Heart left ventricle (tissue), 16 donors: Measurements from ENCODE around the gene FOXJ1. TPM values are rescaled to one million over a fixed set of nuclear protein-coding genes. Genes with fewer than 3 reads are reported as not detected.

Experiments used
- ATAC-seq, 4 donors: fragments of 200-7000 bp; cut with Tn5 transposase; one replicate each; pipeline ENCODE4 v1.9.1; 2020 to 2022; ENCODE audit warnings: moderate library complexity in 4 of 4, mild to moderate bottlenecking in 3 of 4, moderate number of reproducible peaks in 1 of 4
- DNase-seq, 5 donors: peaks; one replicate each; pipeline ENCODE4 v3.0.0-alpha.2; 2020
- H3K27ac ChIP-seq, 12 donors: fragments of 200-600 bp; sonication (generic) in 4 of 12; one replicate each; pipeline versions ENCODE4 v1.5.0 to v1.8.0; 2016 to 2022; ENCODE audit warnings: mild to moderate bottlenecking in 2 of 12
- H3K27me3 ChIP-seq, 9 donors: fragments of 200-600 bp; sonication (generic) in 2 of 9; one replicate each; pipeline versions ENCODE4 v1.5.1 to v1.8.0; 2016 to 2022; ENCODE audit warnings: mild to moderate bottlenecking in 3 of 9
- H3K36me3 ChIP-seq, 9 donors: fragments of 200-600 bp; sonication (generic) in 2 of 9; one replicate each; pipeline versions ENCODE4 v1.5.0 to v1.8.0; 2018 to 2022; ENCODE audit warnings: mild to moderate bottlenecking in 2 of 9
- H3K4me1 ChIP-seq, 12 donors: fragments of 200-600 bp; sonication (generic) in 4 of 12; one replicate each; pipeline versions ENCODE4 v1.5.0 to v1.8.0; 2016 to 2022; ENCODE audit warnings: mild to moderate bottlenecking in 3 of 12
- H3K4me3 ChIP-seq, 12 donors: fragments of 200-600 bp; sonication (generic) in 4 of 12; one replicate each; pipeline versions ENCODE4 v1.5.0 to v1.8.0; 2017 to 2022; ENCODE audit warnings: mild to moderate bottlenecking in 9 of 12, moderate library complexity in 4 of 12
- H3K9me3 ChIP-seq, 12 donors: fragments of 200-600 bp; sonication (generic) in 4 of 12; one replicate each; pipeline versions ENCODE4 v1.5.0 to v1.8.0; 2016 to 2022; ENCODE audit warnings: mild to moderate bottlenecking in 1 of 12
- CTCF ChIP-seq, 12 donors: fragments of 200-600 bp; sonication (generic) in 4 of 12; IDR thresholded peaks; one replicate each; pipeline versions ENCODE4 v1.5.0 to v1.8.0; 2018 to 2022; ENCODE audit warnings: antibody characterized with exemption in 12 of 12, mild to moderate bottlenecking in 5 of 12
- POLR2A ChIP-seq, 2 donors: fragments of 450-650 bp; IDR thresholded peaks; one replicate each; pipeline ENCODE4 v1.6.1; 2017; ENCODE audit warnings: antibody characterized with exemption in 2 of 2, mild to moderate bottlenecking in 2 of 2, moderate library complexity in 2 of 2
- WGBS, 4 donors: extraction: QIAGEN DNeasy Blood & Tissue Kit in 2 of 4; methylation state at CpG; one replicate each; pipeline versions ENCODE4 v1.1.5 to v1.1.7; 2013 to 2018; 5-methylcytosine and 5-hydroxymethylcytosine counted together
- intact Hi-C, 10 donors: fragments of 100-400 bp; cut with DNase I; formaldehyde crosslinking; loops; one replicate each; pipeline versions ENCODE4 v1.11.1 to v1.14.2; 2022
- polyA plus RNA-seq, 2 donors: library from polyadenylated mRNA; stranded (reverse); fragments of 200-250 nt; gene quantifications; one replicate each; pipeline ENCODE4 v1.2.3, GENCODE V29; 2013
- total RNA-seq, 9 donors: library from RNA; depleted of rRNA in 2 of 9; stranded (reverse); fragments of >200 nt in 2 of 9; fragmentation: NEBNext Ultra II Directional in 3 of 9; extraction: Animal tissue kit (Norgen Biotek cat#: 25700) in 3 of 9; gene quantifications; one replicate each; pipeline versions ENCODE4 v1.1.0 to v1.2.4, GENCODE V29; 2016 to 2023
- donor health status: ischemic (EF 13 %, LVEDD 7.1; RV severe dilation, severe dysfunction).
- donor health status: healthy with polysubstance abuse.
- donor health status: DM: no; HTN: yes; CAD: no.
- donor health status: DM: no; HTN: no; CAD: no.
- donor health status: ischemic (EF 25% LVEDD 6.9; RV normal size, moderate dysfunction).
- donor health status: ischemic (EF 25% LVEDD 5.7; RV mildly dilated, moderate dysfunction).
- donor health status: healthy.
- donor health status: DM: yes; HTN: yes; CAD: no.
- donor health status: ischemic (EF 35%, LVEDD 5.7; RV mildly dilated, moderate dysfunction).
- donor health status: nonischemic (EF 11% LVEDD 7.7; RV severe dilation, severe dysfunction).
- donor health status: DM: yes; HTN: yes; CAD: no.
- donor health status: PGD.
- donor health status: ischemic (EF 29% LVEDD 5.4; RV normal size, mild dysfunction).
- donor health status: nonischemic (EF 23%, LVEDD 6.1; RV moderate dilation, normal function).

FOXJ1 gene
- total and polyA plus RNA-seq, 11 donors, result not detected

GRCh38 chr17:76123749-76124581 is 17.1 kb downstream of the FOXJ1 start:
- Histone ChIP-seq H3K4me3 (no peak overlapping the region), H3K9me3 (no peaks in the 10 kb centered on the region), H3K36me3 (no peaks in the 10 kb centered on the region), H3K27ac (no peak overlapping the region), H3K27me3 (no peaks in the 10 kb centered on the region), H3K4me1 (peaks cover 0 to 15% (median 2%) of the 10 kb centered on the region in 12 donors)
- TF ChIP-seq POLR2A (IDR thresholded peaks at IDR 0.05) (no peak), CTCF (IDR thresholded peaks at IDR 0.05) (no peak)
- DNase-seq (peak in 1 of 5 donors; percentile 39), ATAC-seq (no peak)
- WGBS, 4 donors, result 71 to 84% (median 83%) methylated on average over 8 to 9 of the region's 9 CpGs
- intact Hi-C loops, result loop anchor here in 8 of 10 donors (2.0 to 5.0 kb wide), 5 partner anchors 58 to 273 kb away; no protein-coding TSS in a partner anchor

GRCh38 chr17:76123191-76123499 is 17.9 kb downstream of the FOXJ1 start:
- ATAC-seq, result no peak
- no peak overlapping the region for H3K4me3 ChIP-seq
- no peak overlapping the region for H3K27ac ChIP-seq
- H3K4me1 ChIP-seq, result peaks cover 0 to 15% (median 2%) of the 10 kb centered on the region in 12 donors
- H3K9me3 ChIP-seq, result no peaks in the 10 kb centered on the region
- intact Hi-C loops, result loop anchor here in 8 of 10 donors (2.0 to 5.0 kb wide), 5 partner anchors 59 to 274 kb away; no protein-coding TSS in a partner anchor
- no peaks in the 10 kb centered on the region for H3K27me3 ChIP-seq
- H3K36me3 ChIP-seq, result no peaks in the 10 kb centered on the region
- 72 to 88% (median 80%) methylated on average over 5 of the region's 5 CpGs for WGBS, 4 donors
- DNase-seq, result no peak
- TF ChIP-seq POLR2A (IDR thresholded peaks at IDR 0.05), result no peak
- TF ChIP-seq CTCF (IDR thresholded peaks at IDR 0.05), result no peak

GRCh38 chr17:76122431-76123190 is 18.4 kb downstream of the FOXJ1 start:
- ATAC-seq, result no peak

More at GRCh38 chr17:76122431-76123190, 18.4 kb downstream of the FOXJ1 start:
- H3K4me1 ChIP-seq, result peaks cover 0 to 15% (median 2%) of the 10 kb centered on the region in 12 donors
- 90 to 91% (median 90%) methylated on average over 23 to 24 of the region's 24 CpGs for WGBS, 4 donors
- no peaks in the 10 kb centered on the region for H3K9me3 ChIP-seq
- no peaks in the 10 kb centered on the region for H3K36me3 ChIP-seq
- intact Hi-C loops, result loop anchor here in 8 of 10 donors (1.0 to 5.0 kb wide), 6 partner anchors 25 to 275 kb away; no protein-coding TSS in a partner anchor
- H3K27me3 ChIP-seq, result no peaks in the 10 kb centered on the region
- DNase-seq, result peak in 1 of 5 donors; percentile 53
- TF ChIP-seq POLR2A (IDR thresholded peaks at IDR 0.05), result no peak
- TF ChIP-seq CTCF (IDR thresholded peaks at IDR 0.05), result no peak
- no peak overlapping the region for H3K27ac ChIP-seq
- H3K4me3 ChIP-seq, result no peak overlapping the region
